GM21515 (cell line): ENCODE measurements around the gene TMIGD2.
"Not testable (repeated sequence)": the region's sequence is repeated elsewhere in the genome, so short reads cannot be mapped to it uniquely, and the experiment has no call there.

ENCODE experiments used
- ATAC-seq: cut with Tn5 transposase; IDR thresholded peaks from one replicate; pipeline ENCODE4 v1.9.1; 2021; ENCODE audit not compliant: unreplicated experiment

The TMIGD2 gene

GRCh38 chr19:4297901-4298809 lies 4.0 kb downstream of the TMIGD2 start:
- ATAC-seq, result no peak

GRCh38 chr19:4295972-4296771 lies 6.0 kb downstream of the TMIGD2 start:
- ATAC-seq, result no peak

- ATAC-seq, result no peak
Measured at GRCh38 chr19:4294389-4294788, 7.8 kb downstream of the TMIGD2 start.

- no peak for ATAC-seq
Measured at GRCh38 chr19:4292515-4292914, 9.7 kb downstream of the TMIGD2 start.

DNA sequence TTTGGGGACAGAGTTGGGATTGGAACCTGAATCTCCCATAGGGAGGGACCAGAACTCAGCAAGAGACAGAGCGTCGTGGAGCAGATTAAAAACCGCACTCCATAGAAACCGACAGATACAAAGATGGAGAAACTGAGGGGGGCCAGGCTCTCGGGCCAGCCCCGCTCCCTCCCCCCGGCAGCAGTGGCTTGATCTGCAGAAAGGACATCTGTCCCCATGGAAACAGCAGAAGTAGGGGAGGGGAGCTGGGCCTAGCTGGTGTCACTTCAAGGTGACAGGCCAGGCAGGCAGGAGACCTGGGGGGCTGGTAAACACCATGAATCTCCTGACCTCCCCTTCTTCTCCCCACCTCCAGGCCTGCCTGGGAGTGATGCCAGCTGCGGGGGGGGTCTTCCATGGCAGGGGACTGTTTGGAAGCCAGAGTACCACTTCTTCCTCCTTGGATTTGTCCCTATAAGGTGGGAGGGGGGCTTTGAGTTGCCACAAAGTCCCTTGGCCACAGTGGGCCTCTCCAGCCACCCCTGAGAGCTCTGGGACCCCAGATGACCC lies 10.9 kb downstream of the TMIGD2 start:
- ATAC-seq, result no peak

DNA sequence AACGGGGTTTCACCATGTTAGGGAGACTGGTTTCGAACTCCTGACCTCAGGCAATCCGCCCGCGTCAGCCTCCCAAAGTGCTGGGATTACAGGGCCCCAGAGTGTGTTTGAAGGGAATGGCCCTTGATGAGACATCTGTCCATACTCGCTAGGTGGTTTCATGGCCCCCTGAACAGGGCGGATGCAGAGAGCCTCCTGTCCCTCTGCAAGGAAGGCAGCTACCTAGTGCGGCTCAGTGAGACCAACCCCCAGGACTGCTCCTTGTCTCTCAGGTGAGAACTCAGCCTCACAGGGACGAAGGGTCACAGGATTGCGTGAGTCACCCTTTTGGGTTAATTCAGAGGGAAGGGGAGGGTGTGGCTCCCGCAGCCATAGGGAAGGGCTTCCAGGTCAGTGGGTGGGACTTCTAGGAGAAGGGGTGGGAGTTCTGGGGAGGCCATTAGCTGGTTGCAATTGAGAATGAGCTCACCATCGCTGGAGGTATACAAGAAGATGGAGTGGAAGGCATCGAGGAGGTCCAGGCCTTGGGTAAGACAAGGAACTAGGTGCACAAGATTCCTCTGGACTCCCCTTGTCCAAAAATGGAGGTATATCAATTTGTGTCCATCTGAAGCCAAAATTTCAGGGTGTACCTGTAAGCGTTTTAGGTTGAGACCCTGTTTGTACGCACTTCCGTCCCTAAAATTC lies 14.0 kb downstream of the TMIGD2 start:
- no peak for ATAC-seq

DNA sequence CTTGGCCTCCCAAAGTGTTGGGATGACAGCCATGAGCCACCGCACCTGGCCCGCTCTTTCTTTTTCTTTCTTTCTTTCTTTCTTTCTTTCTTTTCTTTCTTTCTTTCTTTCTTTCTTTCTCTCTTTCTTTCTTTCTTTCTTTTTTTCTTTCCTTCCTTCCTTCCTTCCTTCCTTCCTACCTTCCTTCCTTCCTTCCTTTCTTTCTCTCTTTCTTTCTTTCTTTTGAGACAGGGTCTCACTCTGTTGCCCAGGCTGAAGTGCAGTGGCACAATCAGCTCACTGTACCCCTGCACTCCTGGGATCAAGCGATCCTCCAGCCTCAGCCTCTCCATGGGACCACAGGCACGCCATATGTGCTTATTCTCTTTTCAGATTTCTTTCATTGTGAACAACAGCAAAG lies 16.0 kb downstream of the TMIGD2 start:
- not testable (repeated sequence) for ATAC-seq

- no peak for ATAC-seq
Measured at GRCh38 chr19:4284974-4285373, 17.2 kb downstream of the TMIGD2 start.

- no peak for ATAC-seq
Measured at GRCh38 chr19:4284176-4284958, 17.8 kb downstream of the TMIGD2 start.

DNA sequence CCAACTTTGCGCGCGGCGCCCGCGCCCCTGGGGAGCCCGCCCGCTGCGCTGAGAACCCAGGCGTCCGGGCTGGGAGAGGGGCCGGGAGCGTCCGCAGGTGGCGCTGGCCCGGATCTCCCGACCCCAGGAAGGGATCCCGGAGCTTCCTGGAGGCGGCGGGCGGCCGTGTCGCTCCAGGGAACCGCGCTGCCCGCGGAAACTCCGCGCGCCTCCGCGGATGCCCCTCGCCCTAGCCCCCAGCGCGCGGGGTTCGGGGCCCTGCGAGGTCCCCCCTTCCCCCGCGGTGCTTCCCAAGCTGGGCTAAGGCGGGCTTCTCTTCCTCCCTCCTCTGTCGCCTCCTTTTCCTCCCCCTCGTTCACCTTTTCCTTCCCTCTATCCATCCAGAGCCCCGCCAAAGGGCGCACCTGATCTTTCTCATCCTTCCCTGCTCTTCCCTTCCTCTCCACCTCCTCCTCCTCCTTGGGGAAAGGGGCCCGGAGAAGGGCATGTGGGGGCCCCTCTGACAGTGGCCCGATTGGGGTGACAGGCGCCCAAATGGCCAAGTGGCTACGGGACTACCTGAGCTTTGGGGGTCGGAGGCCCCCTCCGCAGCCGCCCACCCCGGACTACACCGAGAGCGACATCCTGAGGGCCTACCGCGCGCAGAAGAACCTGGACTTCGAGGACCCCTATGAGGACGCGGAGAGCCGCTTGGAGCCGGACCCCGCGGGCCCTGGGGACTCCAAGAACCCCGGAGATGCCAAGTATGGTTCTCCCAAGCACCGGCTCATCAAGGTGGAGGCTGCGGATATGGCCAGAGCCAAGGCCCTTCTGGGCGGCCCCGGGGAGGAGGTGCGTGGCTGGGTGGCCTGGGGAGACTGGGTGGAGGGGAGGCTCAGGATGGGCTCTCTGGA lies 22.4 kb downstream of the TMIGD2 start:
- no peak for ATAC-seq

DNA sequence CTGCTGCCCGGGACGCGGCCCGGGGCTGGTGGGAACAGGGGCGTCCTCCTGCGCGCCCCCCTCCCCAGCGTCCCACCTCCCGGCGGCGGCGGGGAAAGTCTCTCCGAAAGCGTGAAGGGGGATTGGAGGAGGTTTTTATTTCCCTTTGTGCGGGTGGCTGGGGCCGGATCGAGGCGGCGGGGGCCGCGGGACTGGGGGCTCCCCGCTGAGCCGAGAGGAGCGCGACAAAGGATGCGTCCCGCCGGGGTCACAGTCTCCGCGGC lies 23.0 kb downstream of the TMIGD2 start:
- no peak for ATAC-seq

- ATAC-seq, result no peak
Measured at GRCh38 chr19:4278419-4279266, 23.5 kb downstream of the TMIGD2 start, which contains the start of gene SHD. SHD (plus strand) TSS chr19:4279266; CDS start chr19:4280064, 798 bp downstream.

GRCh38 chr19:4278010-4278409 lies 24.2 kb downstream of the TMIGD2 start:
- no peak for ATAC-seq

DNA sequence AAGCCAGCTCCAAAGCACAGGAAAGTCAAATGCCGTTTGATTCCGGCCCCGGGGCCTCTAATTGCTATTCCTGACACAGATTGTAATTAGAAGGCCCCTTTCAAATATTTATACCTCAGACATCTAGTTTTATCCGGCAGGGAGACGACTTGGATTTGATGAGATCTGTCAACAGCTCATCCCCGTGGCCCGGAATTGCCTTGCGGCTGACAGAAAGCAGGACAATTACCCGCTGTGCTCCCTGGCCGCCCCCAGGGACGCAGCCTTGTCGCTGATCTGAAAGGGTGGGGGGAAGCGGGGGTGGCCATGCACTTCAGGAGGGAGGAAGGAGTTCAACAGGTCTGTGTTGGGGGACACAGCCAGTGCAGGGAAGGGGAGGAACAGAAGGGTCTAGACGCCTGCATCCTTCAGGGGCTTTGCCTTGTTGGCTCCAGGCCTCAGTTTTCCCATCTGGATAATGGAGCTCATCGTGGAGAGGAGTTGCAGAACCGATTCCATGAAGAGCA lies 24.9 kb downstream of the TMIGD2 start:
- ATAC-seq, result no peak

GRCh38 chr19:4274321-4274686 lies 27.9 kb downstream of the TMIGD2 start:
- not testable (repeated sequence) for ATAC-seq

GRCh38 chr19:4272894-4273293 lies 29.3 kb downstream of the TMIGD2 start:
- ATAC-seq, result no peak

DNA sequence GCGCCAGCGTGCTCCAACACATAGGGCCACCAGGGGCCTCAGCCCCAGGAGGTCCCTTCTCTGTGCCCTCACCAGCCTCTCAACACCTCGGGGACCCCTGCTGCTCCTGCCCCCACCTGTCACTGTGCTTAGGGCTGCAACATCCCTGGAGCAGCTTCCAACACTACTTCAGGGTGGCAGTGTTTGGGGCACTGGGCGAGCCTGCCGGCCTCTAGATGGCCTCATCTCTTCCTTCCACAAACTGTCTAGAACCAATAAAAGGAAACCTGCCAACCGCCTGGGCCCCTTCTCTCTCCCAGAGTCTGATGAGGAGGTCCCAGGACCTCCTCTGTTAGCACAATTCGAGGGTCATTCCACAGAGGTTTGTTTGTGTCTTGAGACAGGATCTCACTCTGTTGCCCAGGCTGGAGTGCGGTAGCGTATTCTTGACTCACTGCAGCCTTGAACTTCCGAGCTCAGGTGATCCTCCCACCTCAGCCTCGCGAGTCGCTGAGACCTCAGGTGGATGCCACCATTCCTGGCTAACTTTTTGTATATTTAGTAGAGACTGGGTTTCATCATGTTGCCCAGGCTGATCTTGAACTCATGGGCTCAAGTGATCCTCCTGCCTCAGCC lies 33.3 kb downstream of the TMIGD2 start:
- ATAC-seq, result no peak
